ENCODE measurements around the gene NAV2. TPM values are rescaled to one million over a fixed set of nuclear protein-coding genes. Genes with fewer than 3 reads are reported as not detected.

Gene NAV2
- total RNA-seq, 4 donors from 2014 or later = 9.1 to 34.7 (median 22.2) TPM

DNA sequence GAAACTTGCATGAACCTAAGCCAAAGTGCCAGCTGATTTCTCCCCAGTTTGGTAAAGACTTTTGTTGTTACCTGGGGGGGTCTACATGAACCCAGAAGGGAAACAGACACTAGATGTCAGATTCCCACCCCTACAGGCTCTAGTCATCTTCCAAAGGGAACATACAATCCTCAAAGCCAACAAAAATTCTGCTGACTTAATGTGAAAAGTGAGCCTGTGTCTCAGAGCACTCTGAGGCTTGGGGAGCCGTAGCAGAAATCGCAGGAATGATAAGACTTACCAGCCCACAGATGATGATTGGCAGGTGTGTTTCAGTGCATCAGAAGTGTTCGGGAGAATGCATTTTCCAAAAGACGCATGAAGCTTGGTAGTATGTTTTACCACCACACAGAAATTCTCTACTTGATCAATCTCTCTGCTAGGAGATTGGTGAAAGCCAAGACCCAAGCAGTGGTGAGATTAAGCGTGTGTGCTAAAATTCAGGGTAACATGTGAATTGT lies 260.5 kb downstream of the NAV2 start:
- Histone ChIP-seq H3K4me3 (no peak overlapping the region), H3K9me3 (no peaks in the 10 kb centered on the region), H3K4me1 (no peaks in the 10 kb centered on the region), H3K27ac (no peak overlapping the region), H3K27me3 (no peaks in the 10 kb centered on the region), H3K36me3 (no peaks in the 10 kb centered on the region)
- WGBS = 93% methylated on average over 5 of the region's 5 CpGs
- no peak for DNase-seq (ENCODE audit: low spot score in 2 of 2)
- no peak for TF ChIP-seq EP300 (IDR thresholded peaks at IDR 0.05)
- TF ChIP-seq, protein P1, sequence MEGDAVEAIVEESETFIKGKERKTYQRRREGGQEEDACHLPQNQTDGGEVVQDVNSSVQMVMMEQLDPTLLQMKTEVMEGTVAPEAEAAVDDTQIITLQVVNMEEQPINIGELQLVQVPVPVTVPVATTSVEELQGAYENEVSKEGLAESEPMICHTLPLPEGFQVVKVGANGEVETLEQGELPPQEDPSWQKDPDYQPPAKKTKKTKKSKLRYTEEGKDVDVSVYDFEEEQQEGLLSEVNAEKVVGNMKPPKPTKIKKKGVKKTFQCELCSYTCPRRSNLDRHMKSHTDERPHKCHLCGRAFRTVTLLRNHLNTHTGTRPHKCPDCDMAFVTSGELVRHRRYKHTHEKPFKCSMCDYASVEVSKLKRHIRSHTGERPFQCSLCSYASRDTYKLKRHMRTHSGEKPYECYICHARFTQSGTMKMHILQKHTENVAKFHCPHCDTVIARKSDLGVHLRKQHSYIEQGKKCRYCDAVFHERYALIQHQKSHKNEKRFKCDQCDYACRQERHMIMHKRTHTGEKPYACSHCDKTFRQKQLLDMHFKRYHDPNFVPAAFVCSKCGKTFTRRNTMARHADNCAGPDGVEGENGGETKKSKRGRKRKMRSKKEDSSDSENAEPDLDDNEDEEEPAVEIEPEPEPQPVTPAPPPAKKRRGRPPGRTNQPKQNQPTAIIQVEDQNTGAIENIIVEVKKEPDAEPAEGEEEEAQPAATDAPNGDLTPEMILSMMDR (IDR thresholded peaks at IDR 0.05) = no peak
- no peak for TF ChIP-seq POLR2A (IDR thresholded peaks at IDR 0.05)
- TF ChIP-seq POLR2AphosphoS5 (IDR thresholded peaks at IDR 0.05) = no peak

DNA sequence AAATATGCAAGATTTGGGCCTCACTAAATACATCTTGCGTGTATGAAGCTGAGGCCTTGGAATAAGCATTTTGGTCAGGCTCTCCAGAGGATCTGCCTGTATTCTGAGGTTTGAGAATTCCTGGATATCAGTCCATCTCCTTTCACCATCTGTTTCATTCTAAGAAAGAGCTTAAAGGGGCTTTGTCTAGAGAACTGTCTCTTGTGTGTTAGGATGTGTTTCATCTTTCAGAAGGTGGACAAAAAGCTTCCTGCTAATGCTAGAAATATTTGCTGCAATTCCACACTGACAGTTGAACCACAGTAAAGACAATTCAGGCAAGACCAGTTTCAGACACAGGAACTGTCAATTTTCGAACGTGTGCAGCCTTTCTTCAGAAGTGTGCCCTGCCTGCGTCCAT lies 262.2 kb downstream of the NAV2 start:
- 82% methylated on average over 4 of the region's 4 CpGs for whole genome bisulfite sequencing
- Histone ChIP-seq H3K4me1 (no peaks in the 10 kb centered on the region), H3K4me3 (no peak overlapping the region), H3K27ac (no peak overlapping the region), H3K27me3 (no peaks in the 10 kb centered on the region), H3K9me3 (no peaks in the 10 kb centered on the region), H3K36me3 (no peaks in the 10 kb centered on the region)
- DNase-seq (ENCODE audit: low spot score in 2 of 2) = no peak
- no peak for TF ChIP-seq EP300 (IDR thresholded peaks at IDR 0.05)
- TF ChIP-seq, protein P1 (IDR thresholded peaks at IDR 0.05) = no peak
- TF ChIP-seq POLR2A (IDR thresholded peaks at IDR 0.05) = no peak
- TF ChIP-seq POLR2AphosphoS5 (IDR thresholded peaks at IDR 0.05) = no peak

DNA sequence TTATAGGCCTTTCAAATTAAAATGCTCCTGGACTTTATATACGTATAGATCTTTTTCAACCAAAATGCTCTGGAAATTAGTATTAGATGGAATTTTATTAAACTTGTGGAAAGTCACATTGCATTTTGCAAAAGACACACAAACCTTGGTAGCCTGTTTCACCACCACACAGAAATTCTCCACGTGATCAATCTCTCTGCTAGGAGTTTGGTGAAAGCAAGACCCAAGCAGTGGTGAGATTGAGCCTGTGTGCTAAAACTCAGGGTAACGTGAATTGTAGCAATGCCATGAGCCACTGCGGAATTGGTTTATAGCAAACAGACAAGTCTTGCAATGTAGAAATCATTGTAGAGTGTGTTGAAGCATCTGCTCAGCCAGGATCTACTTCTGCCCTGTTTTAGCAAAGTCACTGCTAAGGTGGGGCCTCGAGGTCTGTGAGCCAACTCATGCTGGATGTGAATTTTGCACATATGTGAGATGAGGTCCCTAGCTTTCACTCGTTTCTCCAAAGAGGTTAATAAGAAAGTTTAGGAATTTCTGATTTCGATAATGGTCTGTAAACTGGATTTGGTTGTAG lies 262.9 kb downstream of the NAV2 start:
- Histone ChIP-seq H3K27ac (no peak overlapping the region), H3K36me3 (no peaks in the 10 kb centered on the region), H3K4me3 (no peak overlapping the region), H3K4me1 (no peaks in the 10 kb centered on the region), H3K9me3 (no peaks in the 10 kb centered on the region), H3K27me3 (no peaks in the 10 kb centered on the region)
- WGBS = 93% methylated on average over 7 of the region's 7 CpGs
- no peak for TF ChIP-seq POLR2AphosphoS5 (IDR thresholded peaks at IDR 0.05)
- TF ChIP-seq, protein P1 (IDR thresholded peaks at IDR 0.05) = no peak
- no peak for TF ChIP-seq EP300 (IDR thresholded peaks at IDR 0.05)
- TF ChIP-seq POLR2A (IDR thresholded peaks at IDR 0.05) = no peak
- DNase-seq (ENCODE audit: low spot score in 2 of 2) = no peak

DNA sequence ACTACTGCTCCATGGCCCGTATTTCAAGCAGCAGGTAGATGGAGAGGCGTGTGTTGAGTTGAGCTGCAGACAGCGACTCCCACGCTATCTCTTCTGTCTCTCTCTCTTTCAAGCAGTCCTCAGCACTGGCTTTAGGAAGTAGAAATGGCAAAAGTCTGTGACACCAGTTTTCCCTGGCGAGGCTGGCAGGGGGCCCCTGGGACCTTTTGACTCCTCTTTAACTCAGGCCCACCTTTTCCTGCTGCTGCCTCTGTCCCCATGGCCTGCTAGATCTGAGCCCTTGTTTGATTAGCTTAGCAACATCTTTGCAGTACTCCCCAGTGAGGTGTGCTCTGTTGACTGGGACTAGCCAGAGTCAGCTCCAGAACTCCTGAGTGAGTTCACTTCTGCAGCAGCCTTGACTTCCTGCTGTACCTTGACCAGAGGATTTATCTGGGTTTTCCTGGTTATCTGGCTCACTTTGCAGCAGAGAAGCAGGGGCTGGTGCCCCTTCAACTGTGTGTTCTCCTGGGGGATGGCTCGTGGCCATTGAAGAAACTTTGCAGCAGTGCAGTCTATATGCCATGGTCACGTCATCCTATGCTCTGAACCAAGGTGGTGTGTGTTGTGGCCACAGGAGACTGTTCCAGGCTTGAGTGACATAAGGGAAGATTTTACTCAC lies 263.8 kb downstream of the NAV2 start:
- TF ChIP-seq POLR2AphosphoS5 (IDR thresholded peaks at IDR 0.05) = no peak
- TF ChIP-seq, protein P1 (IDR thresholded peaks at IDR 0.05) = no peak
- no peak for TF ChIP-seq POLR2A (IDR thresholded peaks at IDR 0.05)
- TF ChIP-seq EP300 (IDR thresholded peaks at IDR 0.05) = no peak
- H3K36me3 ChIP-seq = no peaks in the 10 kb centered on the region
- 74% methylated on average over 7 of the region's 7 CpGs for WGBS
- no peak overlapping the region for H3K27ac ChIP-seq
- no peaks in the 10 kb centered on the region for H3K4me1 ChIP-seq
- H3K4me3 ChIP-seq = no peak overlapping the region
- DNase-seq (ENCODE audit: low spot score in 2 of 2) = no peak
- H3K27me3 ChIP-seq = no peaks in the 10 kb centered on the region
- no peaks in the 10 kb centered on the region for H3K9me3 ChIP-seq

DNA sequence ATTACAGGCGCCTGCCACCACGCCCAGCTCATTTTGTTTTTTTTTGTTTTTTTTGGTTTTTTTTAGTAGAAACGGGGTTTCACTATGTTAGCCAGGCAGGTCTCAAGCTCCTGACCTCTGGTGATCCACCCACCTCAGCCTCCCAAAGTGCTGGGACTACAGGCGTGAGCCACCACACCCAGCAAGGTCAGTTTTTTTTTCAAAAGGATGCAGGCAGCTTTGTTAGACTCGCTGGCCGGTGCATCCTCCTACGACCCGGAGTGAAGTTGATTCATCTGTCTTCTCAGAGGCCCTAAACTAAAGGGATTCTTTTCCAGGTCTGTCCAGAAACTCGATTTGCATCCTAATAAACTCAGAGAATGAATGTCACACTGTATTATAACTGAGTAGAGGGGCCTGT lies 265.3 kb downstream of the NAV2 start:
- Histone ChIP-seq H3K36me3 (no peaks in the 10 kb centered on the region), H3K4me1 (no peaks in the 10 kb centered on the region), H3K9me3 (no peaks in the 10 kb centered on the region), H3K27me3 (no peaks in the 10 kb centered on the region), H3K27ac (no peak overlapping the region), H3K4me3 (no peak overlapping the region)
- no peak for TF ChIP-seq POLR2A (IDR thresholded peaks at IDR 0.05)
- TF ChIP-seq, protein P1 (IDR thresholded peaks at IDR 0.05) = no peak
- no peak for TF ChIP-seq POLR2AphosphoS5 (IDR thresholded peaks at IDR 0.05)
- TF ChIP-seq EP300 (IDR thresholded peaks at IDR 0.05) = no peak
- WGBS = 95% methylated on average over 9 of the region's 9 CpGs
- DNase-seq (ENCODE audit: low spot score in 2 of 2) = no peak
